Right lobe of liver (tissue), 4 donors: ENCODE data around the gene CBX1.

Experiments
- POLR2A ChIP-seq: fragments of 450-650 bp; IDR thresholded peaks from one replicate; pipeline ENCODE4 v1.6.1; 2017; ENCODE audit warnings: antibody characterized with exemption, mild to moderate bottlenecking
- TF ChIP-seq, protein P1 (sequence below), 4 donors: fragments of 200-600 bp in 3 of 4; fragments of 450-650 bp in 1 of 4; IDR thresholded peaks; one replicate each; pipeline versions ENCODE4 v1.5.1 to v1.8.0; 2016 to 2022; ENCODE audit warnings: antibody characterized with exemption in 4 of 4, mild to moderate bottlenecking in 2 of 4
- donor health status: DM: no; HTN: no; CAD: no.
- donor health status: DM: no; HTN: no; CAD: no.
- donor health status: DM: no; HTN: yes; CAD: no.

DNA sequence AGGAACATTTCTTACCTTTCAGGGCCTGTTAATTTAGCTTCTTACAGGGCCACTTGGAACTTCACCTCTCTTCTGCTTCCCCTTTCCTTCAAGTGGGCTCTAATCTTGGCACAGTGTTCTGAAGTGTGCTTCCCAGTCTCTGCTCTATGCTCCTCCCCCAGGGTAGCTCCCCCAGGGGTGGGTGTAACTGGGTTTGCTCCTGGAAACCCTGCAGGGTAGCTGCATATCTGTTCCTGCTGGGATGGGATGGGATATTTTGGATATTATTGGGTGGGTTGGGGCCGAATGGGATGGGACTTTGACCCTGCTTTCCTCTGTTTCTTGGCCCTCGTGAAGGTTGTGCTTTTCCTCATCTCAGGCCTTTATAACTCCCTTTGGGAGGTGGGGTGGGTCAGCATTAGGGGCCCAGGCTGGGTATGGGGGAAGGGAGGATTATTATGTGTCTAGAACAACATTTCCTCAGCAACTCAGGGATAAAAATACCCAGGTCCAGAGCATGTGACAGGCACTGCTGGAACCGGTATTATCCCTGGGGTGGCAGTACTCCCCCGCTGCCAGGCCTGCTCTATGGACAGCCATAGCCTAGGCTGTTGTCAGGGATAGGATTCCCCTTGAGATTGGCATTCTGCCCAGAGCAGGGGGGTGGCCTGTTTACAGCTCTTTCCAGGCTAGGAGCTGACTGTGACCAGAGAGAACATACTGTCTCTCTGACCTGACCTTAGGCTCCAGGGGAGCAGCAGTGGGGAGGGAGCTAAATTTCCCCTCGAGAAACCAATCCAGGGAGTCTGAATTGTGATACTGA is 48.1 kb downstream of the CBX1 start:
- TF ChIP-seq, protein P1, sequence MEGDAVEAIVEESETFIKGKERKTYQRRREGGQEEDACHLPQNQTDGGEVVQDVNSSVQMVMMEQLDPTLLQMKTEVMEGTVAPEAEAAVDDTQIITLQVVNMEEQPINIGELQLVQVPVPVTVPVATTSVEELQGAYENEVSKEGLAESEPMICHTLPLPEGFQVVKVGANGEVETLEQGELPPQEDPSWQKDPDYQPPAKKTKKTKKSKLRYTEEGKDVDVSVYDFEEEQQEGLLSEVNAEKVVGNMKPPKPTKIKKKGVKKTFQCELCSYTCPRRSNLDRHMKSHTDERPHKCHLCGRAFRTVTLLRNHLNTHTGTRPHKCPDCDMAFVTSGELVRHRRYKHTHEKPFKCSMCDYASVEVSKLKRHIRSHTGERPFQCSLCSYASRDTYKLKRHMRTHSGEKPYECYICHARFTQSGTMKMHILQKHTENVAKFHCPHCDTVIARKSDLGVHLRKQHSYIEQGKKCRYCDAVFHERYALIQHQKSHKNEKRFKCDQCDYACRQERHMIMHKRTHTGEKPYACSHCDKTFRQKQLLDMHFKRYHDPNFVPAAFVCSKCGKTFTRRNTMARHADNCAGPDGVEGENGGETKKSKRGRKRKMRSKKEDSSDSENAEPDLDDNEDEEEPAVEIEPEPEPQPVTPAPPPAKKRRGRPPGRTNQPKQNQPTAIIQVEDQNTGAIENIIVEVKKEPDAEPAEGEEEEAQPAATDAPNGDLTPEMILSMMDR (IDR thresholded peaks at IDR 0.05): peak in 3 of 4 donors; percentile 7 to 28 (median 18)
- no peak for TF ChIP-seq POLR2A
